T-helper 9 cell (primary cell): ENCODE measurements around the gene DCTD.

ENCODE experiments used
- DNase-seq: peaks from one replicate; pipeline ENCODE4 v3.0.0-alpha.2; 2020

The DCTD gene

DNA sequence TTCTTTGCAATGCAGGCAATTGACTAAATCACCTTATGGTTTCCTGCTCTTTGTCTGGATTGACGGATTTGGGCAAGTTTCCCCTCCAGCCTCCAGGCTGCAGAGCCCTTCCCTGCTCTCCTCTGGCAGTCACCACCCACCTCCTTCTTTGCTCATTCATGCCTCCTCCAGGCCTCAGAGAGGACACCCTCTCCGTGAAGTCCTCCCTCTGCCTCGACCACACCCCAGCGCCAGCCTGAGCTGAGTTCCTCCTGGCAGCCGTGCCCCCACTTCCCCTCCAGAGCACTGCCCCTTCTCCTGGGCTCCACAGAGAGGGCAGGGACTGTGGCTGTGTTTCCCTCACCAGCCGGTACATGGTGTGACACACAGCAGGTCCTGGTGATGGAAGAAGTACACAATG is 53.7 kb downstream of the DCTD start:
- no peak for DNase-seq

DNA sequence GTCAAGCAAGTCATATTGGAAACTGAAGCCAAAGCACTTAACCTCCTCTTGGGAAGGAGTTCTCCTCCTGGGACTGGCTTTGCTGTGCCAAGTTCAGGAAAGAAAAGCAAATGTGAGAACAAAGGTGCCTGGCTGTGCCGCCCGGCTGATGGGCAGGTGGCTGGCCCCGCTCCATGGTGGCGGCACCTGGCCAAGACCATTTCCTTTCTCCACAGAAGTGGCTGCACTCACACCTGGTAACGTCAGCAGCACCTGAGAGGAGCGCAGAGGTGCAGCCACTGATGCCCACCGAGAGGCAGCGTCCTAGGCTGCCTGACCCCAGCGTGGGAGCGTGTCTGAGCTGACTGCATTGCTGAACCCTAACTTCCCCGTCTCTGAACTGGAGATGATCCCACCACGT is 54.3 kb downstream of the DCTD start:
- DNase-seq, result no peak

DNA sequence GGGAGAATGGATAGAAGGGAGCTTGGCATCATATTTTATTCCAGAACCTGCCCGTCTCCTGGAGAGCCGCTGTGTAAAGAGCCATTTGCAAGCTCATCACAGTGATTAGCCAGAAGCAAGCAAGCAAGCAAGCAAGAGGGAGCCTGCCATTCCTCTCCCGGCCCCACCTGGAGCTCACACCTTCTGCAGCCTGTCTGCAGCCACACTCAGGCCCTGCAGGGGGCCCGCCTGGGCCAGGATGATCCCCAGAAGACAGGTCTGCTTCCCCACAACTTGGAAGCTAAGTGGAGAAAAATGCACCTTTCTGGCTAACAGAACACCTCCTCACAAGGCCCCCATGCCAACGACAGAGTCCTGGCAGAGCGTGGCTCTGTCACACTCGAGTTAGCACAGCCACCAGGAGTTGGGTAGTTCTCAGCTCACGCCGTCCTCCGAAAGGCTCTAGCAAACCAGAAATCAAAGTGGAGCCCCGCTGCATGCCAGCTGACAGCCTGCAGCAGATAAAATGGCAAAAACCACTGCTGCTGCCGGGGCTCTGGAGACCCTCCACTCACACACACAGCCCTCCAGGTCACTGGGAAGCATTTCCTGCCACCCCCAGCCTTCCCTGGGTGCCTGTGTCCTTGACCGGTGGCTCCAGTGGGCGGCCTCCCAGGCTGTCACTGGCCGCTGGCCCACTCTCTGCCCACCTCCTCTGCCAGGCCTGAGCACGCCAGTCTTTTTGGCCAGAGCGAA is 54.9 kb downstream of the DCTD start:
- no peak for DNase-seq

DNA sequence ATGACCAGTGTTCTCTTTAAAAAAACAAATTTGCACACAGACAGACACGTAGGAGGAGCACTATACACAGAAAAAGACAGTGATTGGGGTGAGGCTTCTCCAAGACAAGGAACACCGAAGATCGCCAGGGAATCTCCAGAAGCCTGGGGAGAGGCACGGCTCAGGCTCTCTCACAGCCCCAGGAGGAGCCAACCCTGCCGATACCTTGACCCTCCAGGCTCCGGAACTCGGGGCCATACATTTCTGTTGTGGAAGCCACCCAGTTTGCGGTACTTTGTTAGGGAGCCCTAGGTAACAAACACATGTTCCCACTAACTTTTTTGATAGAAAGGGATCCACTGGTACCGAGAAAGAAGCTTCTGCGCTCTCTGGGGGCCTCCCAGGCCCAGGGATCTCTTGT is 55.8 kb downstream of the DCTD start:
- no peak for DNase-seq

DNA sequence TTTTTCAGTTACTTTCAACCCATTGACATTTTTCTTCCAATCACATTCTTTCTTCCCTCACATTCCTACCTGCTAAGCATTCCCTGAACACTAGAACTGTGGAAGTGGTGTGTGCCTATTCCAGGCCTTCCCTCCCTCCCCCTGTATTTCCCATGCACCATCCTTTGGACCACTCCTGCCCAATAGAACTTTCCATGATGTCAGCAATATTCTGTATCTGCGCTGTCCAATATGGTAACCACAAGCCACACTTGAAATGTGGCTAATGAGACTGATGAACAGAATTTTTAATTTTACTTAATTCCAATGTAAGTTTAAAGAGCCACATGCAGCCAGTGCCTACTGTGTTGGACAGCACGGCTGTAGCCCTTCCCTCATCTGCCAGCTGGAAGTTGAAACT is 57.5 kb downstream of the DCTD start:
- no peak for DNase-seq

DNA sequence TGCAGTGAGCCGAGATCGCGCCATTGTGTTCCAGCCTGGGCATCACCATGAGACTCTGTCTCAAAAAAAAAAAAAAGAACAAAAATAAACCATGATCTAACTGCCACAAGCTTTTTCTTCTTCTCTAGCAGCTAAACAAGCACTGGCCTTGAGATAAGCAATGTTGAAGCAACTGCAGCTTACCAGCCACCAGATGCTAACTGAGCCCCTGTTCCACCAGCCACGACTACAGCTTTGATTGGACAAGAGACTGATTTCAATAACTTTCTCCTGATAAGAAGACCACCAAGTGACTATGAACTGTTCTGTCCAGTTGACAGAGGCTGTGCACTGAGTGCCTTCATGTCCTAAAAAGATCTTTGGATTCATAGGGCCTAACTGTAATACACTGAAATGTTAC is 58.5 kb downstream of the DCTD start:
- no peak for DNase-seq

DNA sequence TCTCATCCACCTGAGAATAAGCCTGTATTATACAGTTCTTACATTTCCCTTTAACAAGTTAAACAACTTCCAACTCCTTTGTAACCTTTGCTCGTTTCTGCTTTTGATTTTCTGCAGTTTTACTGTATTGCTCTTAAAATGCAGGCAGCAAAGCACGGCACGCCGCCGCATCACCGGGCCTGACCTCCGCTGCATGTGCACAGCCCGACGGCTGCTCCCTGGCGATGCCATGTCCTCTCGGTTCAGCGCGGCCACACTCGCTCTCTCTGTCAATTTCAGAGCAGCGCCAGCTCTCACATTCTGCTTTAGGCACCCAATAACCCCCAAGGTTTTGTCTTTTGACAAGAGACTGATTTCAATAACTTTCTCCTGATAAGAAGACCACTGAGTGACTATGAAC is 60.3 kb downstream of the DCTD start:
- DNase-seq, result no peak

DNA sequence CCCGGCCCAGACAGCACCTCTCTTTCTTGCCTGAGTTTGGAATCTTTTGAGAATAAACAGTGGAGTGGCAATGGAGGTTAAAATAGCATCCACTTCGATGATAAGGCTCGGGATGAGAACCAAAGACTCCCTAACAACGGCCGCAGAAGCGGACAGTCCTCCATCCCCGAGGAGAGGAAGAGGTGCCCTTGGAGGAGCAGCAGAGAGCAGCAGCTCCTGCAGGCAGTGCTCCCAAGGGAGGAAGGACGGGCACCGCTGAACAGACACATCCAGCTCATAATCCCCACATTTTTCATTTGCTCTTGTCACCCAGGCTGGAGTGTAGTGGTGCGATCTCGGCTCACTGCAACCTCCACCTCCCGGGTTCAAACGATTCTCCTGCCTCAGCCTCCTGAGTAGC is 61.3 kb downstream of the DCTD start:
- no peak for DNase-seq

DNA sequence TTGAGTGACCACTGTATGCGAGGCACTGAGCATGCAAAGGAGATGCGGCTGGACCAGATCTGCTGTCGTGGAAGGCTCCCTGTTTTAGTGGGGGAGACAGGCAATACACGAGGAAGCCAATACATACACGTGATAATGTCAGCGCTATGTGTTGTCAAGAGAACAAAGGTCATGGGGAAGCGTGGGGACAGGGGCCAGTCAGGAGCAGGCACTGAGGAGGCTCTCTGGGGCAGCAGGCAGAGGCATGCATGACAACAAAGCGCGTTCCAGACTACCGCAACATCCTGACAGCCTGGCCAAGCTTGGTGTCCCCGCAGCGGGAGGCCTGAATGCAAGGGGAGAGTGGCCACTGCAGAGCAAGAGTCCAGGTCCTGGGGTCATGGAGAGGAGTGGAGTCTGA is 61.9 kb downstream of the DCTD start:
- no peak for DNase-seq

DNA sequence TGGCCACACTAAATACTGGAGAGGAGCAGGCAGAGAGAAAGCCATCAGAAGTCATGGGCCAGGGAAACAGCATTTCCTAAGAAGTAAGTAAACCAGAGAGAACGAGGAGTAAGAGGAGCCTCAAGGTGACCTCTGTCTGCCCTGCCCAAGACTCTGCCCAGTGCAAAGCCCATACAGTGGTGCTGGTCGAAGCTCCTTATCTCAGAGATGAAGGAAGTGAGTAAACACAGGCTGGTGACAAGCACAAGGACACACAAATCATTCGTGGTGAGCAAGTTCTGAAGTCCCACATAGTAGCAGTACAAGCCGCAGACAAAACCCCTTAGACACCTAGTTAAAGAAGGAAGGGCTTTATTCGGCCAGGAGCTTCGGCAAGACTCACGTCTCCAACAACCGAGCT is 62.7 kb downstream of the DCTD start:
- no peak for DNase-seq

DNA sequence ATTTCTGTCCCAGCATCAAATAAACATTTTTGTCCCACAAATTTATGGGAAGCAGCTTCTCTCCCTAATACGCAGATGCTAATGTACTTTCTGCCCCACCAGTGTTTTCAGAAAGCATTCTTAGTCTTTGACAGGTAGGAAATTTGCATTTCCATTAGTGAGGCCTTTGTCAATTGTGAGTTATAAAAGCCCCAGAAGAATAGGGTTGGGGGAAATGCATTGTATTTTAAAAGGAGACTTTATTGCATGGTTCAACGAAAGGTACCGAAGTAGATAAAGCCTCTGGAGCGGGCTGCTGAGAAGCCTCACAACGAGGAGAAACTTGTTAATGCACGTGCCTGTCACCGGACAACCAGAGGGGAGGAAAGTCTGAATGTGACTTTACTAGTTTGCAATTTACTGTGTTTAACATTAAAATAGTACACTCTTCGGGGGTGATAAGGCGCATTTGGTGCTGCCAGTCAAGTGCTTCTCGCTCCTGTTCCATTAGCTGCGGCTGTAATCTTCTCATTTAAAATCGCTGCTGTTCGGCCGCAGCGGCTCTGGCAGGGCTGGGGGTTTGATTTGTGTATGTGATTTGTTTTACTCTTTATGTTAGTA is 63.4 kb downstream of the DCTD start:
- DNase-seq, result no peak

DNA sequence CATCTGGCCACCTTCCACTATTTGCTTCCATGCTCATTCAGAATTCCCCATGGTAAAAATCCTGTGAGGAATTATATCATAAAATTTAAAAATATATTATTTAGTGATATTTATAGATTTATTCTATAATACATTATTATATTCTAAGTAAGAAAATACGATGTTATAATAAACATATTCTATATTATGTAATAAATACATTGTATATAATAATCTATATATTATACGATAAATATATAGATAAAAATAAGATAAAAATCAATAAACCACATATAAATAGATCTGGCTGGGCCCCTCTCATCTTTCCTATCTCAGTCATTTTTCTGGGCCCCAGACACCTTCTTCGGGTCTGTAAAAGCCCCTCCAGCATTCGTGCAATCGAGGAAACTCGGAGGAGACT is 68.5 kb downstream of the DCTD start:
- DNase-seq, result no peak

DNA sequence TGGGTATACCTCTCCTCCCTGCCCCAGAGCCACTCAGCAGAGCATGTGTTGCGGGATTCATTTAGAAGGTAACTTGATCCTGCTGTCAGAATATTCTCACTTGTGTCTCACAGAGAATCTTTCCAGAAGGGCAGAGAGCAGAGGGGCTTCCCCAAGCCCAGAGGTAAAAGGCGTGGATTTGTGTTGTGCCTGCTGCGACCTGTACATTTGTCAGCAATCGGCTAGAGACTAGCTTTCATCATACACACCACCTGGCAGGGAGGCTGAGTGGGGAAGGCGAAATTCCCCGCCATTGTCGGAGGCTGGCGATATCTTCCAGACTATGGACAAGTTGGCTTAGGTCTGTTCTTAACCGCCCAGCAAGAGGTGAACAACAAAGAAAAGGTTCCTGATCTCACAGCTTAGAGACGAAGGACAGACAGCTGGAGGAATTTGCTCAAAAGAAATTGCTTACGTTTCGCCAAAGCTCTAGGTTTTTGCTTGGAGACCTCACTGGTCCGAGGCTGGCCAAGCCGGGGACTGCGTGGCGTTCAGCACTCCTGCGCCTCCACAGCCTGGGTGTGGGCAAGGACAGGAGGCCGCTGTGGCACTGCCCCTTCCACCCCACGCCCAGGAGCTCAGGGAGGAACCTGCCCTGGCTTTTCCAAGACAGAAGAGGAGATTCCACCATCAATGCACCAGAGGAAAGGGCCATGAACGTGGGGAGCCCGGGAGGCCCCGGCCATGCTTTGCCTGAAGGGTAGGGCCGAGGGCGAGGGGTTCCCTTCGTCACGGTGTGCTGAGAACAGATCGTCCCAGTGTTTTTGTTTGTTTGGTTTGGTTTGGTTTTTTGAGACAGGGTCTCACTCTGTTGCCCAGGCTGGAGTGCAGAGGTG is 69.4 kb downstream of the DCTD start:
- DNase-seq, result no peak

DNA sequence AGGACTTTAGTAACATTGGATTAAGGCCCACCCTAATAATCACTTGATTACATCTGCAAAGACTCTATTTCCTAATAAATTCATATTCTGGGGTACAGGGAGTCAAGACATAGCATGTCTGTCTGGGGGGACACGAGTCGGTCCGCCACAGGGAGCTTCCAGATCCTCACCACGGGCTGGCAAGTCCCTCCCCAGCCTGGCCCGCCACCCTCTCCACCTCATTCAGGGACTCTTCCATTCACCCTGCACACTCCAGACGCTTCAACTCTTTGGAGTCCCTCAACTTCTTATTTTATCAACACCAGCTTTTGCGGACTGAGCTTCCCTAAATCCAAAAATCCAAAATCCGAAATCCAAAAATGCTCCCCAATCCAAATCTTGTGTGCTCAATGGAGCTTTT is 71.2 kb downstream of the DCTD start:
- no peak for DNase-seq

DNA sequence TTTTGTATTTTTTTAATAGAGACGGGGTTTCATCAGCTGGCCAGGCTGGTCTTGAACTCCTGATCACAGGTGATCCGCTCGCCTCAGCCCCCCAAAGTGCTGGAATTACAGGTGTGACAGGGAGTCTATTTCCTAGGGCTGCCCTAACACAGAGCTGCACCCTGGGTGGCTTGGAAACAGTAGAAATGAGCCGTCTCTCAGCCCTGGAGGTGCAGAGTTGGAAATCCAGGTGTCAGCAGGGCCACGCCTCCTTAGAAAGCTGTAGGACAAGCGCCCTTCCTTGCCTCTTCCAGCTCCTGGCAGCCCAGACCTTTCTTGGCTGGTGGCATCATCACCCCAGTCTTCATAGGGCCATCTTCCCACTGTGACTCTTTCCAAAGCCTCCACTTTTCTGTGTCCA is 71.6 kb downstream of the DCTD start:
- DNase-seq, result no peak

DNA sequence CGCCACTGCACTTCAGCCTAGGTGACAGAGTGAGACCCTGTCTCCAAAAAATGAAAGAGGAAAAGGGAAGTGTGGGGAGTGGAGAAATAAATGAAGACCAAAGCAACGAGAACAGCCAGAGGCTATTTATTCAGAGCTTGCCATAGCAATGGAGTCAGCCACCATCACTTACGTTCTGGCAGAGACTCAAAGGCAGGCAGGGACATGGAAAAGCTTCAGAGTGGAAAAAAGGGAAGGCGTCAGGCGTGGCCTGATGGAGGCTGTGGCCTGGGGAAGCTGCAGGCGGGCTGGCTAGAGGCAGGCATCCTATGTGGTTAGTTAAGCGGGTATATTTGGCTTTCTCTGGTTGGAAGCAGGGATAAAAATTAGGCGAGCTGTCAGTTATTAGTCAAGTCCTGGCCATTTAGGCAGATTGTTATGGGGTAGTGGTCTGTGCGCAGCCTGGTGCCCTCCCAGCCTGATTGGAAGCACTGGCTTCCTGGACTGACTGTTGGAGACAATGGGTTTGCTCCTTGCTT is 73.3 kb downstream of the DCTD start:
- no peak for DNase-seq

DNA sequence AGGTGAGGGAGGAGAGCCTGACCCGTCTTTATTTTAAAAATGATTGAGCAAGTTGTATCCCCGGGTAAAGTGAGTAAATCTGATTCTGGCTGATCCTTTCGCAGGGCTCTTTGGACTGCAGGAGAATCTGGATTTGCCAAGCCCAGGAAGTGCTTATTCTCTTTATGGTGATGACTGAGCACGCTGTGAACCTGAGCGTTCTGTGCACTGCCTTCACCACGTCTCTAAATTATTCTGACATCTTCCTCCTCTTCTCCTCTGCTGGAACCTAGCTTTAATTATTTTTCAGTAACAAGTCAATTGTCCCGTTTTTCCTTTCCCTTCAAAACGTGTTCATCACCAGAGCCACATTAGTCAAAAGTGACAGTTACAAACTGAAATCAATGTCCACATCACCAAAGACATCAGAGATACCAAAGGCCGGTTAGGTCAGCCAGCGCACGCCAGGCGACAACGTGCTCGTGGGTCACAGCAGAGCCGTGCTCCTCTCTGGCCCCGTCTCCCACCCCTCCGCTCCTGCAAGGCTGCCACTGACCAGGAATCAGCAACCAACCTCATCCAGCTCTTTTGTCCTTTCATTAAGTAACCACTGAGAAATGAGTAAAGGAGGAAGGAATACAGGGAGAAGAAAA is 74.3 kb downstream of the DCTD start:
- no peak for DNase-seq

DNA sequence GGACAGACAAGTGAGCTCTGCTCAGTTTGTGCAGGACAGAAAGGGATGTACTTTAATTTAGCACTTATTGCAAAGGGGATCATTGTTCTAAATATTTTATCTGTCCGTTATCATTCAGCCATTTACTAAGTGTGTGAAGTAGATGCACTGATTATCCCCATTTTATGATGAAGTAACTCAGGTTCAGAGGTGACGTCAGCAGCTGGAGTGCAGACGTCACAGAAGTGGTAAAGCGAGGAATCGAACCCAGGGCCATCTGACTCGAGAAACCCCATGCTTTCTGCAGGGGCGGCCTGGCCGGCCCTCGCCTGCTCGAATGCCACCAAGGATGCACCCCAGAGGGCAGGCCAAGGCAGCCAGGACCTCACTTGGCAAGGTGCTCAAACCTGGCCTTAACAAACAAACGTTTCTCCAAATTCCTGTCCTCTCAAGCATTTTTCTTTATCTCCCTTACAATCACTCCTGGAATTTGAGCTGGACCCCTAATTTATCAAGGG is 75.0 kb downstream of the DCTD start:
- no peak for DNase-seq

DNA sequence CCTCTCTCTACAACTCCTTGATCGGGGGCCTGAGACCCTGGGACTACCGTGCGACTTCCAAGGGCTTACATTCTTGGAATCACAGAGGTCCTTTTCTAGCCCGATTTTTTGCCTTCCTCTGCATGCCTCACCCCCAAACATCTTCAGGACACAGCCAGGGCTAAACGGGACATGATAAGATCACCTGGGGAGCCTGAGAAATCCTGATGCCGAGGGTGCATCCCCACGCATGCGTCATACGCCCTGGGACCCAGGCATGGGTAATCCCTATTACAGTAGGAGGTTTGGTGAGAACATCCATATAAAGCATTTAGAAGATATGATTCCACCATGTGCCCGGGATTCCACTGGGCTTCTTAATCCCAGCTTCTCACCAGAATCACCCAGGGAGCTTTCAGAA is 77.1 kb downstream of the DCTD start:
- no peak for DNase-seq
